Measurements from ENCODE around the gene NFYC.
A peak's percentile ranks its signal among the peaks of the same experiment; 100 is the strongest.

Gene NFYC

DNA sequence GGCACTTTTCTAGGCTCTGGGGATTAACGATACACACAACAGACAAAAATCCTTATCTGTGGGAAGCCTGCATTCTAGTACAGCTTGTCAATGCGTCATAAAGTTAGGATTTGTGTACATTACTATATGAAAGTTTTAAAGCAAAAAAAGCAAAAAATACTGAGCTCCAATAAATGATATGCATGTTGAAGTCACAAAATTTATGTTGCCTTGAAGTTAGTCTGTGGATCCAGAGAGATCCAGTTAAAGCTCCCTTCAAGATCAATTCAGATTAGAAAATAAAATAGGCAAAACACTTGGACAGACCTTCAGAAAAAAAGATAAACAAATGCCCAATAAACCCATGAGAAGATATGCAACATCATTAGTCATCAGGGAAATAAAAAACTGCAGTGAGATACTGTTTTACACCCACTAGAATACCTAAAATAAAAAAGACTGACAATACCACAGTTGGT lies 59.0 kb downstream of the NFYC start:
- TF ChIP-seq, protein P1, sequence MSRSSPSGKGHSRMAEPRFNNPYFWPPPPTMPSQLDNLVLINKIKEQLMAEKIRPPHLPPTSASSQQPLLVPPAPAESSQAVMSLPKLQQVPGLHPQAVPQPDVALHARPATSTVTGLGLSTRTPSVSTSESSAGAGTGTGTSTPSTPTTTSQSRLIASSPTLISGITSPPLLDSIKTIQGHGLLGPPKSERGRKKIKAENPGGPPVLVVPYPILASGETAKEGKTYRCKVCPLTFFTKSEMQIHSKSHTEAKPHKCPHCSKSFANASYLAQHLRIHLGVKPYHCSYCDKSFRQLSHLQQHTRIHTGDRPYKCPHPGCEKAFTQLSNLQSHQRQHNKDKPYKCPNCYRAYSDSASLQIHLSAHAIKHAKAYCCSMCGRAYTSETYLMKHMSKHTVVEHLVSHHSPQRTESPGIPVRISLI (tag by site-specific recombination; IDR thresholded peaks at IDR 0.05) = peak; percentile 62; the same call in 1 of the 2 replicates
- TF ChIP-seq ZNF335 (tag by site-specific recombination; conservative IDR thresholded peaks at IDR 0.05) = peak; percentile 88
- no peak for TF ChIP-seq ZNF121 (tag by site-specific recombination; IDR thresholded peaks at IDR 0.05)
- TF ChIP-seq SCRT1 (tag by site-specific recombination; IDR thresholded peaks at IDR 0.05; ENCODE audit: borderline replicate concordance) = no peak
- CTCF ChIA-PET = interaction anchor here (1.0 to 1.1 kb wide), 2 partner anchors 25 to 101 kb away, joined by 5 read pairs; no protein-coding TSS in a partner anchor
- Histone ChIP-seq H3K9me3 (ENCODE audit: control insufficient read depth, insufficient read depth, low read depth, low read length) (no peaks in the 10 kb centered on the region), H3K36me3 (ENCODE audit: control insufficient read depth in 2 of 2, insufficient read depth in 1 of 2, low read length in 2 of 2) (peaks cover 15 to 91% of the 10 kb centered on the region in 2 experiments), H3K27ac (ENCODE audit: extremely low read depth, low read depth, low read length) (no peak overlapping the region), H3K4me1 (ENCODE audit: control insufficient read depth, insufficient read depth, low read length) (no peaks in the 10 kb centered on the region), H3K4me3 (ENCODE audit: low read depth, low read length) (no peak overlapping the region)
- POLR2A ChIA-PET = no interaction called here

DNA sequence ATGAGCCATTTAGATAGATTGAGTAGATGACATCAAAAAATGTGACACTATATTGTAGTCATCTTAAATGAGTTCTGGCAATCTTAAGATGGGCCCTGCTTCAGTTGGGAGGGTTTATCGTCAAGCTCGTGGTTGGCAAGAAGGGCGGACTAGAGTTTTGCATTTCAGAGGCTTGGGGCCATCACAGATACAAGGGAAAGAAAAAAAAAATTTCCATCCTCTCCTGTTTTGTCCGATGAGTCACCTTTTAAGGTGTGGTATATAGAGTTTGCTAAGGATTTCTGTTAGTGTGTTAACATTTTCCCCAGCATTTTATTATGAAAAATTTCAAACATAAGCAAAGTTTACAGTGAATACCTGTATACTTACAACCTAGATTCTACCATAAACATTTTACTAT lies 60.3 kb downstream of the NFYC start:
- Histone ChIP-seq H3K27ac (ENCODE audit: extremely low read depth, low read depth, low read length) (no peak overlapping the region), H3K4me3 (ENCODE audit: low read depth, low read length) (no peak overlapping the region), H3K9me3 (ENCODE audit: control insufficient read depth, insufficient read depth, low read depth, low read length) (no peaks in the 10 kb centered on the region), H3K4me1 (ENCODE audit: control insufficient read depth, insufficient read depth, low read length) (no peaks in the 10 kb centered on the region), H3K36me3 (ENCODE audit: control insufficient read depth in 2 of 2, insufficient read depth in 1 of 2, low read length in 2 of 2) (peaks cover 15 to 94% of the 10 kb centered on the region in 2 experiments)
- TF ChIP-seq ZNF341 (tag by site-specific recombination; IDR thresholded peaks at IDR 0.05; ENCODE audit: low read depth) (no peak), ZNF114 (tag by site-specific recombination; IDR thresholded peaks at IDR 0.05) (no peak), ZNF324 (tag by site-specific recombination; IDR thresholded peaks at IDR 0.05) (no peak), ZNF670 (tag by site-specific recombination; IDR thresholded peaks at IDR 0.05; ENCODE audit: low read depth) (no peak), ZNF768 (tag by site-specific recombination; IDR thresholded peaks at IDR 0.05) (no peak), ZNF510 (tag by site-specific recombination; IDR thresholded peaks at IDR 0.05; ENCODE audit: insufficient replicate concordance) (no peak), ZFHX2 (tag by site-specific recombination; conservative IDR thresholded peaks at IDR 0.05) (no peak)
- CTCF ChIA-PET = interaction anchor here (0.5 kb wide), 1 partner anchor 584 kb away, joined by 4 read pairs; no protein-coding TSS in a partner anchor
- POLR2A ChIA-PET = no interaction called here

DNA sequence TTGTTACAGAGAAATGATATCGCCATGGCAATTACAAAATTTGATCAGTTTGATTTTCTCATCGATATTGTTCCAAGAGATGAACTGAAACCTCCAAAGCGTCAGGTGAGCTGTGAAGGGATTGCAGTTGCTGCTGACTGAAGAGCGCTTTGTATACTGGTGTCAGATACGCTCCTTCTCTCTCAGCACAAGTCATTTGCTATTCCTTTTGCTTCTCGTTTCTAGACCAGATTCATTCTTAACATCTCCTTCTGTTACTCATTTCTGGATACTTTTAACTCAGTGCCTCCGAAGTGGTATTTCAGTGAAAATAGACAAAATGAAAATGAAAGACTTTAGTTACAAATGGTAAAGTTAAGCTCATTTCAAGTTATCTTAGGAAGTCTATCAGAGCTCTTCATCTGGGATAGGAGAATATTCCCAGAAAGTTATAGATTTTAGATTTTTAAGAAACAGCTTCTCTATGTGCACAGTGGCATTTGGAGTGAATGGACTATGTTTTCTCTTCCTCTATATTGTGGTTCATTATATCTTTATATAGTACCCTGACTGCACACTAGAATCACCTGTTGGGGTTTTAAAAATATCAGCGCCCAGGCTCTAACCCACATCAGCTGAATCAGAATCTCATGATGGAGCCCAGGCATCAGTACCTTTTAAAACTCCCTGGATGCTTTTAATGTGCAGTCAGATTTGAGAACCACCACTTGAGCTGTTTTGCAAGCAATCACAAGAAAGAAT lies 61.8 kb downstream of the NFYC start:
- H3K36me3 ChIP-seq (ENCODE audit: control insufficient read depth in 2 of 2, insufficient read depth in 1 of 2, low read length in 2 of 2) = peaks cover 8 to 94% of the 10 kb centered on the region in 2 experiments
- TF ChIP-seq ZNF2 (tag by site-specific recombination; IDR thresholded peaks at IDR 0.05) = no peak
- no peak for TF ChIP-seq ZNF248 (tag by site-specific recombination; IDR thresholded peaks at IDR 0.05)
- TF ChIP-seq, protein P2, sequence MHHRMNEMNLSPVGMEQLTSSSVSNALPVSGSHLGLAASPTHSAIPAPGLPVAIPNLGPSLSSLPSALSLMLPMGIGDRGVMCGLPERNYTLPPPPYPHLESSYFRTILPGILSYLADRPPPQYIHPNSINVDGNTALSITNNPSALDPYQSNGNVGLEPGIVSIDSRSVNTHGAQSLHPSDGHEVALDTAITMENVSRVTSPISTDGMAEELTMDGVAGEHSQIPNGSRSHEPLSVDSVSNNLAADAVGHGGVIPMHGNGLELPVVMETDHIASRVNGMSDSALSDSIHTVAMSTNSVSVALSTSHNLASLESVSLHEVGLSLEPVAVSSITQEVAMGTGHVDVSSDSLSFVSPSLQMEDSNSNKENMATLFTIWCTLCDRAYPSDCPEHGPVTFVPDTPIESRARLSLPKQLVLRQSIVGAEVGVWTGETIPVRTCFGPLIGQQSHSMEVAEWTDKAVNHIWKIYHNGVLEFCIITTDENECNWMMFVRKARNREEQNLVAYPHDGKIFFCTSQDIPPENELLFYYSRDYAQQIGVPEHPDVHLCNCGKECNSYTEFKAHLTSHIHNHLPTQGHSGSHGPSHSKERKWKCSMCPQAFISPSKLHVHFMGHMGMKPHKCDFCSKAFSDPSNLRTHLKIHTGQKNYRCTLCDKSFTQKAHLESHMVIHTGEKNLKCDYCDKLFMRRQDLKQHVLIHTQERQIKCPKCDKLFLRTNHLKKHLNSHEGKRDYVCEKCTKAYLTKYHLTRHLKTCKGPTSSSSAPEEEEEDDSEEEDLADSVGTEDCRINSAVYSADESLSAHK (tag by site-specific recombination; IDR thresholded peaks at IDR 0.05) = no peak
- no peak for TF ChIP-seq ZNF423 (tag by site-specific recombination; IDR thresholded peaks at IDR 0.05)
- no peaks in the 10 kb centered on the region for H3K9me3 ChIP-seq (ENCODE audit: control insufficient read depth, insufficient read depth, low read depth, low read length)
- no peak overlapping the region for H3K4me3 ChIP-seq (ENCODE audit: low read depth, low read length)
- POLR2A ChIA-PET = interaction anchor here (0.6 kb wide), 1 partner anchor 50 kb away, joined by 3 read pairs; no protein-coding TSS in a partner anchor
- no peaks in the 10 kb centered on the region for H3K4me1 ChIP-seq (ENCODE audit: control insufficient read depth, insufficient read depth, low read length)
- CTCF ChIA-PET = interaction anchor here (0.6 to 3.5 kb wide), 2 partner anchors 21 to 202 kb away, joined by 3 to 16 read pairs; no protein-coding TSS in a partner anchor
- H3K27ac ChIP-seq (ENCODE audit: extremely low read depth, low read depth, low read length) = no peak overlapping the region

All from HEK293 (cell line).